MM.1S (cell line): ENCODE data around the gene ADAMTS12.

Source experiments
- CTCF ChIP-seq: fragments of 300-600 bp; sonication (generic); IDR thresholded peaks from 2 replicates; pipeline ENCODE4 v1.5.1; 2016; ENCODE audit warnings: antibody characterized with exemption, low read length, mixed read lengths
- EZH2 ChIP-seq: fragments of 300-600 bp; sonication (generic); optimal IDR thresholded peaks from 2 replicates; pipeline ENCODE3; 2017; ENCODE audit warnings: low read depth, mild to moderate bottlenecking, antibody characterized with exemption, low read length, mixed read lengths

GRCh38 chr5:33684496-33685159, 207.2 kb downstream of the ADAMTS12 start:
- TF ChIP-seq CTCF: no peak
- TF ChIP-seq EZH2: no peak
